ENCODE measurements around the gene RPGRIP1.

DNA sequence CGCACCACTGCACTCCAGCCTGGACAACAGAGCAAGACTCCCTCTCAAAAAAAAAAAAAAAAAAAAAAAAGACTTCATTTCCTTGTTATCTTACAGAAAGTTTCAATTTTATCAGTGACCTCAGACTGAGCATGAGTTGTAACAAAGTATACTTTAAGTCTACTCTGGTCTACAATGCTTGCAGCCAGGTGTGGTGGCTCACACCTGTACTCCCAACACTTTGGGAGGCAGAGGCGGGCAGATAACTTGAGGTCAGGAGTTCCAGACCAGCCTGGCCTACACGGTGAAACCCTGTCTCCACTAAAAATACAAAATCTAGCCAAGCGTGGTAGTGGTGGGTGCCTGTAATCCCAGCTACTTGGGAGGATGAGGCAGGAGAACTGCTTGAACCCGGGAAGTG, 28.7 kb upstream of the RPGRIP1 start:
- TF ChIP-seq, protein P1, sequence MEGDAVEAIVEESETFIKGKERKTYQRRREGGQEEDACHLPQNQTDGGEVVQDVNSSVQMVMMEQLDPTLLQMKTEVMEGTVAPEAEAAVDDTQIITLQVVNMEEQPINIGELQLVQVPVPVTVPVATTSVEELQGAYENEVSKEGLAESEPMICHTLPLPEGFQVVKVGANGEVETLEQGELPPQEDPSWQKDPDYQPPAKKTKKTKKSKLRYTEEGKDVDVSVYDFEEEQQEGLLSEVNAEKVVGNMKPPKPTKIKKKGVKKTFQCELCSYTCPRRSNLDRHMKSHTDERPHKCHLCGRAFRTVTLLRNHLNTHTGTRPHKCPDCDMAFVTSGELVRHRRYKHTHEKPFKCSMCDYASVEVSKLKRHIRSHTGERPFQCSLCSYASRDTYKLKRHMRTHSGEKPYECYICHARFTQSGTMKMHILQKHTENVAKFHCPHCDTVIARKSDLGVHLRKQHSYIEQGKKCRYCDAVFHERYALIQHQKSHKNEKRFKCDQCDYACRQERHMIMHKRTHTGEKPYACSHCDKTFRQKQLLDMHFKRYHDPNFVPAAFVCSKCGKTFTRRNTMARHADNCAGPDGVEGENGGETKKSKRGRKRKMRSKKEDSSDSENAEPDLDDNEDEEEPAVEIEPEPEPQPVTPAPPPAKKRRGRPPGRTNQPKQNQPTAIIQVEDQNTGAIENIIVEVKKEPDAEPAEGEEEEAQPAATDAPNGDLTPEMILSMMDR (conservative IDR thresholded peaks at IDR 0.05; ENCODE audit: low read length), result no peak
- no peak for TF ChIP-seq EZH2phosphoT487 (IDR thresholded peaks at IDR 0.05; ENCODE audit: borderline replicate concordance)

Measured in Loucy (cell line).